Right renal pelvis (tissue), 4 donors: ENCODE measurements around the gene ZNF367. TPM values are rescaled to one million over a fixed set of nuclear protein-coding genes. Genes with fewer than 3 reads are reported as not detected.

ENCODE experiments used
- DNase-seq, 4 donors: peaks; one replicate each; pipeline ENCODE4 v3.0.0-alpha.2; 2013; ENCODE audit warnings: low read depth in 4 of 4, low spot score in 3 of 4, missing footprints in 1 of 4
- polyA plus RNA-seq, 4 donors: library from polyadenylated mRNA; unstranded; fragments of 120-200 nt; gene quantifications; one replicate each; pipeline ENCODE4 v1.2.1, GENCODE V29; 2013; ENCODE audit not compliant: insufficient read length in 4 of 4

Gene ZNF367
- polyA plus RNA-seq, 4 donors: 10.0 to 12.0 (median 10.2) TPM

DNA sequence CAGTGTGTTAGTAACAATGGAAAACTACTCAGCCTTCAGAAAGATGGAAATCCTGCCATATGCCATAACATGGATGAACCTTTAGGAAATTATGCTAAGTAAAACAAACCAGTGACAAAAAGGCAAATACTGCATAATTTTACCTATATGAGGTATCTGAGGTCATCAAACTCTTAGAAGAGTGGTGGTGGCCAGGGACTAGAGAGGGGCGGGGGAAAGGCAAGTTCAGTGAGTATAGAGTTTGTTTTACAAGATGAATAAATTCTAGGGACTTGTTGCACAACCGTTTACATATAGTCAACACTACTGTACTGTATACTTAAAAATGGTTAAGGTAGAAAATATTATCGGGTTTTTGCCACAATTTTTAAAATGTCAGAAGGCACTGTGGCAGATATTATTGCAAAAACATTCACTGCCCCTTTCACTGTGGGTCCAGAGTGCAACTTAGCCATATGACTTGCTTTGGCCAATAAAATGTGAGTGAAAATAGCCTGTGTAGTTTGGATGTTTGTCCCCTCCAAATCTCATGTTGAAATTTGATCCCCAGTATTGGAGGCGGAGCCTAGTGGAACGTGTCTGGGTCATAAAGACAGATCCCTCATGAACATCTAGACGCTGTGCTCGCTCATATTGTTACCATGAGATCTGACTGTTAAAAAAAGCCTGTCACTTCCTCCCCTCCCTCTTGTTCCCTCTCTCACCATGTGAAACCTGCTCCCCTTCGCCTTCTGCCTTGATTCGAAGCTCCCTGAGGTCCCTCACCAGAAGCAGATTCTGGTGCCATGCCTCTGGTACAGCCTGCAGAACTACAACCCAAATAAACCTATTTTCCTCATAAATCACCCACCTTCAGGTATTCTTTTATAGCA is 9.5 kb downstream of the ZNF367 start:
- DNase-seq: no peak

GRCh38 chr9:96400132-96400910 is 17.8 kb downstream of the ZNF367 start:
- no peak for DNase-seq

DNA sequence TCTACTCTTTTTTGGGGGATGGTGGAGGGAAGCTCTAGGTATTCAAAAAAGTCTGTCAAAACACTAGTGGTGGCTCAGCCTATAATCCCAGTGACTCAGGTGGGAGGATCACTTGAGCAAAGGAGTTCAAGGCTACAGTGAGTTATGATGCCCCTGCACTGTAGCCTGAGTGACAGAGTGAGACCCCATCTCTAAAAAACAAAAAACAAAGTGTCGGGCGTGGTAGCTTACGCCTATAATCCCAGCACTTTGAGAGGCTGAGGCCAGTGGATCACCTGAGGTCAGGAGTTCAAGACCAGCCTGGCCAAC is 18.9 kb downstream of the ZNF367 start:
- DNase-seq: no peak

GRCh38 chr9:96398582-96399324 is 19.4 kb downstream of the ZNF367 start:
- DNase-seq: no peak

- no peak for DNase-seq
Measured at GRCh38 chr9:96395964-96396363, 22.2 kb downstream of the ZNF367 start.

DNA sequence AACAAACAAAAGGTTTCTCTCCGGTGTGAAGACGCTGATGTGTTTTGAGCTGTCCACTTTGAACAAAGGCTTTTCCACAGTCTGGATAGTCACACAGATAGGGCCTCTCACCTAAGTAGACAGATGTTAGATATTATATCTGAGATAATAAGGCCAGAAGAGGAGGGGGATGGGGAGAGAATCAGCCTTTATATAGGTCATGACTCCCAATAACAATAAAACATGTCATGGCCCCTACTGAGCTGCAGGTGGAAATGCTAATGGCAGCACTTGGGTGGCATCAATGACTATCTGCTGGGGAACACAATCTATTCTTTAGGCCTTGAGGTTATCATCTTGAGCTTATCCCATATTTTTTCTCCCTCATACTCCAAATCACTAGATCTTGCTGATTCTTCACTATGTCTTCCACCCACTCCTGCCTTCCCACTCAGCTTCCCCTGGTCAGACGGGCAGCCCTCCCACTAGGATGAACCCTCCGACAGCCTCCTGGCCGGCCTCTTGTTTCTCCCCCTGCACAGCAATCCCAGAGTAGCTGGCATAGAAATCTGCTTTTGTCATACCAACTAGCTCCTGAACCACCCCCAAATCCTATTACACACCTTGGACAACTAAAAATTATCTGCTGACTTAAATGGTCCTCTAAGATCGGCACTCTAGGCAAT is 23.2 kb downstream of the ZNF367 start:
- no peak for DNase-seq

DNA sequence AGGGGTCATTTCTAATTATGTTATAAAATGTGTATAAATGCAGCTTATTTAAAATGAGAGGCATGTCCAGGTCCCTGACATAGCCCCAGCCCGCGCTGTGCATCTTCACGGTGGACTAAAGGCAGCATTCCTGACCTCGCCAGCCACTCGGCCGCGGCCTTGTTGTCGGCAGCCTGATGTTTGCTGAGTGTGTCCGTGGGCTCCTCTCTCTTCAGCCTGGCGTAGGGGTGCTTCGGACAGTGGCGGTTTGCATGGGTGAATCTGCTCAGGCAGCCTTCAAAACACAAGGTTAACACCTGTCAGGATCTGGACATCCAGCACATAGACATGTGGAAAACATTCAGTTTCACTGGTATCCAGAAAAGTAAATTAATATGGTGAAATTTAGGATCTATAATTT is 25.9 kb downstream of the ZNF367 start:
- no peak for DNase-seq

DNA sequence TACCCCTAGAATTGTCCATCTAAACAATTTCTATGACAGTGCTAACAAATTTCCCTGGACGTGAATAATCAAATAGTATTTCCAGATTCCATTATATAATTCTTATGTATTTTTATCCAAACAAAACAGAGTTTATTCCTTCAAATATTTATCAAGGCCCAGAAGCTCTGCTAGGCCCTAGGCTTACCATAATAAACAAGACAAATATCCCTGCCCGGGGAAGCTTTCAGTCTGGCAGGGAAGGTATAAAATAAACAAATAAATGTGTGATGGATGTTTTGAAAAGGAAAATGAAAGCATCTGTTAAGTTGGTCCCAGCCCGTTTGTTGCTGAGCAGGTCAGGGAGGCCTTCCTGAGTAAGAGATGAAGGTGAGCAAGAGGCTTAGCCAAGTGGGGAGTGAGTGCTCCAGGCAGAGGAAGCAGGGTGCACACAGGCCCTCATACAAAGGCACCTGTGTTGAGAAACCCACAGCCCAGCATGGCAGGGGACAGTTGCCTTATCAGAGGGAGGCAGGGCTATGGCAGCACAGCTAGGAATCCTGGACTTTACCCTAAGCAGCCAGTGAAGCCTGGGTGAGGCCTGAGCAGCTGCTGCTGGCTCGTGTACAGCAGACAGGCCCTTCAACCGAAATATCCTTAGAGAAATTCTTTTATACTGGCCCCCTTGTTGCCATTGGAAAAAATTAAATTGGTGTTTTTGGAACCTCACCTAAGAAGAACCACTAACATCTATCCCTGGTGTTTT is 27.0 kb downstream of the ZNF367 start:
- no peak for DNase-seq

- DNase-seq: no peak
Measured at GRCh38 chr9:96388144-96388543, 30.0 kb downstream of the ZNF367 start.

DNA sequence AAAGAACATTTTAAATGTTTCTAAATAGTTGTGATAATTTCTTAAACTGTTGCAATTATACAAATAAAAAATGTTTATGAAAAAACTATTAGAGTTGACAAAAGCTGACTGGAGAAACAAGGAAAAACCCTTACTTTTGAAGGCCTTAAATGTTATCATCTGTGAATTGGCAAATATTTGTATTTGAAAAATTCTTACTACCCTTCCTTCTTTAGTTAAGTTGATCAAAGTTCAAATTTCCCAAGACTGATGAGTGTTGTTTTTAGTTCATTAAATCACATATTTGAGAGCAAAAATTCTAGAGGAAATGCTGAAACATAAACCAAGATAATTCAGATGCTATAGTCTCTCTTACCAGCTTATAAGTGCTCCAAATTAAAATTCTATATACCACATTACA is 32.0 kb downstream of the ZNF367 start:
- DNase-seq: no peak

DNA sequence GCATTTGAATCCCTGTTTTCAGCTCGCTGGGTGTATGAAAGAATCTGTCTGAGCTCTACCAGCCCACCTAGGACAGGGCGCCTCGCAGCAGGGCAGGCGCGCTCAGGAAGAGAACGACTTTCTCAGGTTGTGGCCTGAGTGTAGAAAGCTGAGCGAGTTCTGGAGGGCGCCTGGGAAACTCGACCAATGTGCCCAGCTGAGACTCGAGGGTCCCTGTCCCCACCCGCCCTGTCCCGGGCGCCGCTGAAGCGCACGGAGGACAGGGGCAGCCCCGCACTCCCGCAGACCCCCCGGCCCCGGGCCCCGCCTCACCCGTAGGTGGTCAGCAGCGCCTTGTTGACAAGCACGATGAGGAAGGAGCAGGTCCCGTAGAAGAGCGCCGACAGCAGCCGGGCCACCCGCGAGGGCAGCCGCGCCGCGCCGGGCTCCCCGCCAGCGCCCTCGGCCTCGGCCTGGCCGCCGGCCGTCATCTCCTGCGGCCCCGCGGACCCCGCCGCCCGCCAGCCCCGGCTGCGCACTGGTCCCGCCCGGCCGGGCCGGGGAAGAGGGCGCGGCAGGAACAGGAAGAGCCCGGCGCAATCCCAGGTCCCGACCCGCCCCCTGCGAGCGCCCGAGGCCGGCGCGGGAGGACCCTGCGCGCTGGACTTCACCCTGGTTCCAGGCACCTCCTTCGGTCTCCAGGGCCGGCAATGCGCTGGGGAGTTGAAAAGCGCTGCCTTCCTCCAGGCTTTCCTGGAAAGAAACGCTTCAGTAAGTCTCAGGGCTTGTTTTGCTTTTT is 34.8 kb downstream of the ZNF367 start, which contains the start of gene SLC35D2:
Gene SLC35D2, minus strand, starts transcription at position 547 of the 778 bp plus-strand sequence. Its CDS starts 77 bp downstream, at position 470.
- peak; percentile 35 to 50 (median 44) for DNase-seq

- no peak for DNase-seq
Measured at GRCh38 chr9:96382839-96383164, 35.4 kb downstream of the ZNF367 start.

DNA sequence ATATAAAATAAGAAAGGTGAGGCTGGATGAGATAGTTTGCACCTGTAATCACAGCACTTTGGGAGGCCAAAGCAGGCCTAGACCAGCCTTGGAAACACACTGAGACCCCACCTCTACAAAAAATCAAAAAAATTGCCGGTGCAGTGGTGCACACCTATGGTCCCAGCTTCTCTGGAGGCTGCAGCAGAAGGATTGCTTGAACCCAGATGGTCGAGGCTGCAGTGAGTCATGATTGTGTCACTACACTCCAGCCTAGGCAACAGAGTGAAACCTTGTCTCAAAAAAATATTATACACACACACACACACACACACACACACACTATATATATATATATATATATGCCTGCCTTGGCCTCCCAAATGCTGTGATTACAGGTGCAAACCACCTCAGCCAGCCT is 36.0 kb downstream of the ZNF367 start:
- no peak for DNase-seq

- DNase-seq: no peak
Measured at GRCh38 chr9:96381696-96382095, 36.5 kb downstream of the ZNF367 start.

- no peak for DNase-seq
Measured at GRCh38 chr9:96381125-96381524, 37.0 kb downstream of the ZNF367 start.

GRCh38 chr9:96379461-96379860 is 38.7 kb downstream of the ZNF367 start:
- DNase-seq: no peak

GRCh38 chr9:96378187-96378586 is 40.0 kb downstream of the ZNF367 start:
- no peak for DNase-seq

DNA sequence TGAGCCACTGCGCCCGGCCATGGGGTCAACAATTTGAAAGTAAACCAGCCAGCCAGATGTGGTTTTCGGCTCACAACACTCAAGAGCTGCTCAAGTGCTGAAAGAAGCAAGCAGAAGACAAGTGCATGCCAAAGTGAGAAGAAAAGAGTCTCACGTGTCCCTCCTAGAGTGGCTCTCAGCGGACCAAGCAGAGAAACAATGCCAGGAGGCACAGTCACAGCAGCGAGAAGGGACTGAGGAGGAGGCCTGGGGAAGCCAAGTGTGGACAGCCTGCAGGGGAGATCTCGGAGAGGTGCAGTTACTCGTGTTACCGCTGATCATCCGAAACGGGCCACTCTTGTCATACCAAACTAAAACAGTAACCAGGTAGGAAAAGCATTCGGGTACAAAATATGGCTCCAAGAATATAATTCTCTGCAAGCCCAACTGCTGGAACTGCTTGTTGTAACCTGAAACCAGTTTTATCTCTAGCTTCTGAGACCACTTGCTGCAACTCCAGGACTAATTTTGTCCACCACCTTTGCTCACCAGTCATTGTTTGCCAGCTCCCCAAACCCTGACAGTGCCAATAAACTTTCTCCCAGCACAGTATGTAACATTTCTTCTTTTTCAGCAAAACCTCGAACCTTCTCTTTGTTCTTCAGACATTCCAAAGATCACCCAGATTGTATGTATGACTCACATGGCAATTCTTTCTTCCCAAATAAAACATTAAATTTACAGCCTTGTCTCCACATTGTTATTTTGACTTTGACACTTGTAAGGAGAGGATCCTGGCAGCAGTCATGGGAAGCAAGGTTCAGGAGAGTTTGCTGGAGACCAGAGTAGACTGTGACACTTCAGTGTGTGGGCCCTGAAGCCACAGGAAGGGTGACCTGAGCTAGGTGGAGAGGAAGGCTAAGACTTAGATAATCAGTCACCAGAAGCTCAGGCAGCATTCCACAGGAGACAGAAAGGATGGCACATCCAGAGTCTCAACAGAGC is 41.0 kb downstream of the ZNF367 start:
- DNase-seq: no peak
